GM21526 (cell line): Measurements from ENCODE around the gene PLA1A.
"Not testable (repeated sequence)": the region's sequence is repeated elsewhere in the genome, so short reads cannot be mapped to it uniquely, and the experiment has no call there.

ENCODE experiments used
- ATAC-seq: cut with Tn5 transposase; IDR thresholded peaks from one replicate; pipeline ENCODE4 v1.9.1; 2021; ENCODE audit warnings: moderate library complexity; ENCODE audit not compliant: unreplicated experiment, low FRiP score

The PLA1A gene

GRCh38 chr3:119575507-119575906 is 22.2 kb upstream of the PLA1A start:
- ATAC-seq, result no peak

- ATAC-seq, result peak; percentile 59
Measured at GRCh38 chr3:119579366-119580066, 18.2 kb upstream of the PLA1A start, which contains the start of gene ADPRH. ADPRH (plus strand) TSS chr3:119579492; CDS start chr3:119582170, 2,678 bp downstream.

GRCh38 chr3:119580067-119580760 is 17.5 kb upstream of the PLA1A start:
- ATAC-seq, result peak; percentile 68

- no peak for ATAC-seq
Measured at GRCh38 chr3:119582178-119582577, 15.5 kb upstream of the PLA1A start.

GRCh38 chr3:119585208-119585607 is 12.5 kb upstream of the PLA1A start:
- no peak for ATAC-seq

GRCh38 chr3:119585856-119586570 is 11.7 kb upstream of the PLA1A start:
- ATAC-seq, result no peak

- ATAC-seq, result no peak
Measured at GRCh38 chr3:119586733-119587172, 10.9 kb upstream of the PLA1A start.

- no peak for ATAC-seq
Measured at GRCh38 chr3:119588112-119588511, 9.6 kb upstream of the PLA1A start.

- ATAC-seq, result no peak
Measured at GRCh38 chr3:119589102-119589773, 8.4 kb upstream of the PLA1A start.

- ATAC-seq, result no peak
Measured at GRCh38 chr3:119590706-119591105, 7.0 kb upstream of the PLA1A start.

- ATAC-seq, result no peak
Measured at GRCh38 chr3:119592861-119593260, 4.8 kb upstream of the PLA1A start.

GRCh38 chr3:119594066-119594465 is 3.6 kb upstream of the PLA1A start:
- ATAC-seq, result no peak

- ATAC-seq, result not testable (repeated sequence)
Measured at GRCh38 chr3:119594929-119595328, 2.8 kb upstream of the PLA1A start.

- ATAC-seq, result no peak
Measured at GRCh38 chr3:119595639-119596334, 1.9 kb upstream of the PLA1A start.

GRCh38 chr3:119596398-119596797 is 1.3 kb upstream of the PLA1A start:
- no peak for ATAC-seq

GRCh38 chr3:119598410-119599098 is 869 bp downstream of the PLA1A start:
- no peak for ATAC-seq

GRCh38 chr3:119599558-119600174 is 2.0 kb downstream of the PLA1A start:
- no peak for ATAC-seq

- ATAC-seq, result peak; percentile 79
Measured at GRCh38 chr3:119600732-119601131, 3.0 kb downstream of the PLA1A start.

- ATAC-seq, result no peak
Measured at GRCh38 chr3:119601154-119601553, 3.5 kb downstream of the PLA1A start.
